HG03108 (cell line): ENCODE results near the gene C1orf174.

Source experiments
- ATAC-seq: cut with Tn5 transposase; IDR thresholded peaks from one replicate; pipeline ENCODE4 v1.9.1; 2021; ENCODE audit warnings: moderate library complexity; ENCODE audit not compliant: unreplicated experiment

The C1orf174 gene

DNA sequence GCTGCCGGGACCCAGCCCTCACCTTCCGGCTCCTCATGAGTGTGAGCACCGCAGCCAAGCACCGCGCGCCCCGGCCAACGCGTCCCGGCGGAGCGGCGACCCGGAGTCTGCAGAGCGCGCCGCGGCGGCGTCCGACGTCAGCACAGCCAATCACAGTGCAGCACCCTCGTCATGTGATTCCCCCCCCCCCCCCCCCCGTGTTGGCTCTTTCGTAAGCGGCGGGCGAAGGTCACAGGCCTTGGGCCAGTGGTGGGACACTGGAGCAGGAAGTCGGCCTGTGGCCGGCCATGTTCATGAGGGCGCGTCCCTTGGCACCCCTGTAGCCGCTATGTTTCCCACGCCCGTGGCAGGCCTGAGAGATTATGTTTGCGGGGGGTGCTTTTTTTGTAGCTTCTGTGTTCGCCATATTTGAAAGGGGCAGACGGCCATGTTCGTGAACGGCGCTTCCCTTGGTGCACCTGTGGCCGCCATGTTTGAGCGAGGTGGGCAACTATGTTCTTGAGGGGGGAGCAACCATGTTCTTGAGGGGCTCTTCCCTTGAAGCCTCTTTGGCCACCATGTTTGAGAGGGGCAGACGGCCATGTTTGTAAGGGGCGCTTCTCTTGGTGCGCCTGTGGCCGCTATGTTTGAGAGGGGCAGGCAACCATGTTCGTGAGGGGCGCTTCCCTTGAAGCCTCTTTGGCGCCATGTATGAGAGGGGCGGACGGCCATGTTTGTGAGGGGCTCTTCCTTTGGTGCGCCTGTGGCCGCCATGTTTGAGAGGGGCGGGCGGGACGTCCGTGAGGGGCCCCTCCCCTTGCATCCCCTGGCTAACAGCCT lies at the start of gene C1orf174:
Gene C1orf174 (minus strand): TSS at position 123 of the 819 bp plus-strand sequence. CDS start 86 bp downstream, at position 37.
- ATAC-seq = peak; percentile 60

DNA sequence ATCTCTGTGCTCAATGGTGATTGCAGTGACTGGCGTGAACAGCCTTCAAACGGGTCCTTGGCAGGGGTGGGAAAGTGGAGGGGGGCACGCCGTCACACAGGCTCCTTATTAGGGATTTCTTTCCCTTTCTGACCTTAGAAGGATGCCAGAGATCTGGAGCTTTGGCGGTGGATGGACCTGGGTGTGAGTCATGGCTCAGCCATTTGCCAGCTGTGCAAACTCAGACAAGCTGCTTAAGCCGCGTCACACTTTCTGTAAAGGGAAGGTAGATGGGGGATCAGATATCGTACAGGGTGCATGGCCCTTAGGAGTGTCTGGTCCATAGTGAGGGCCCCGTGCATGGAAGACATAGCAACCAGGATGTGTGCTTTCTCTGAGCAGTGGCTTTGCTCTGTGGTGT lies 48.3 kb upstream of the C1orf174 start:
- ATAC-seq = no peak

DNA sequence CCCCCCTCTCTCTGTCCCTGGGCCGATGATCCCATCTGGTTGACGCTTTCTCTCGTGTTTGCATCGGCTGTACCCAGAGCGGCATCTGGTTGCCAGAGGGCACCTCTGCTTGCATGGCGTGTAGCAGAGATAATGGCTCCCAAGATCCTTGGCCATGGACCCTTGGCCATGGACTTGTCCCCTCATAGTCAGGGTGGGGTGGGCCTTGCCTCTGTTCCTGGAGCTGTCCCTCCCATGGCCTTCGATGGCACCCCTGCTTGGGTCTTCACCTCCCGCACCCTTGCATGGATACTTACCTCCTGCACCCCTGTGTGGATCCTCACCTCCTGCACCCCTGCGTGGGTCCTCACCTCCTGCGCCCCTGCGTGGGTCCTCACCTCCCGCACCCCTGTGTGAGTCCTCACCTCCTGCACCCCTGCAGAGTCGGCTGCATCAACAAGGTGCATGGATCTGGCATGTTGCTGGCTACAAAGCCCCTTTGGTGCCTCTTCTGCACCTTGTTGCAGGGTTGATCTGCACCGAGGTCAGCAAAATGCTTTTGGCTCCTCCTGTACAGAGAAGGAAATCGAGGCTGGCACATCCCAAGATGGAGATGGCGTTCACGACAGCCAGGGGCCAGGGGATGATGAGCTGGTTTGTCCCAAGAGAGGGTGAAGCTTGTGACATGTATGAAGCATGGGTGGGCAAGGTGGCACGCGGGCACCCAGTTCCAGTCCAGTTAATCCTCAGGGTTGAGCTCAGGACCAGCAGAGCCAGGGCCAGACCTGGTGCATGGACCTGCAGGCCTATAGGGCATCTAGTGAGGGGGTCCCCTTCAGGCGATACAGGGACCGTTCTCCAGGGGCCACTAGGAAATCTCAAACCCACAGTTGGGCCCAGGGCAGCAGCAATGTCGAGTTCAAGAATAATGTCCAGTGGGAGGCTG lies 46.1 kb upstream of the C1orf174 start:
- no peak for ATAC-seq

- no peak for ATAC-seq
These were observed 45.1 kb upstream of the C1orf174 start for GRCh38 chr1:3945222-3945621.

- ATAC-seq = no peak
These were observed 44.6 kb upstream of the C1orf174 start for GRCh38 chr1:3944578-3945125.

GRCh38 chr1:3943806-3944577 lies 43.9 kb upstream of the C1orf174 start:
- no peak for ATAC-seq

- ATAC-seq = no peak
These were observed 43.0 kb upstream of the C1orf174 start for GRCh38 chr1:3943123-3943431.

DNA sequence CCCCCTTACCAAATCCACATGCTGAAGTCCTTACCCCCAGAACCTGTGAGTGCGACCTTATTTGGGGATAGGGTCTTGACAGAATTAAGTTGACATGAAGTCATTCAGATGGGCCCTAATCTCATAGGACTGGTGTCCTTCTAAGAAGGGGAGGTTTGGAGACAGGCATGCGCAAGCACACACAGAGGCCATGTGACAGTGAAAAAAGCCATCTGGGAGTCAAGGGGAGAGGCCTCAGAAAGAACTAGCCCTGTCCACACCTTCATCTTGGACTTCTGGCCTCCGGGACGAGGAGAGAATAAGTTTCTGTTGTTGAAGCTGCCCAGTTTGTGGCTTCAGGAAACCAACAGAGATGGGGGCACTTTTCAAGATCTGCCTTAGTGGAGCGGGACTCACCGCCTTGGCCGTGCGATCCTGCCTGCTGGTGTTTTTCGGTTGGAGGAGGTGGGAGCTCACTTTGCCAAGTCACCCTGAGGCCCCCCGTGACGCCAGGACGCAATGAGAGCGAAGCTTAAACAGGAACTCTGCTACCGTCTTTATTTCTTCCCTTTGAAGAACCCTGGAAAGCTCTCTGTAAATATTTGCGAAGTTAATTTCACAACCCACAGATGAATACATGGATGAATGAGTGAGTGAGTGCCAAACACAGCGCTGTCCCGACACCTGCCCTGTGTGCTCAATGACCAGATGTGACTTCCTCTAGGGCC lies 42.5 kb upstream of the C1orf174 start:
- no peak for ATAC-seq

- no peak for ATAC-seq
These were observed 40.8 kb upstream of the C1orf174 start for GRCh38 chr1:3940754-3941345.

- ATAC-seq = no peak
These were observed 40.1 kb upstream of the C1orf174 start for GRCh38 chr1:3940081-3940753.

DNA sequence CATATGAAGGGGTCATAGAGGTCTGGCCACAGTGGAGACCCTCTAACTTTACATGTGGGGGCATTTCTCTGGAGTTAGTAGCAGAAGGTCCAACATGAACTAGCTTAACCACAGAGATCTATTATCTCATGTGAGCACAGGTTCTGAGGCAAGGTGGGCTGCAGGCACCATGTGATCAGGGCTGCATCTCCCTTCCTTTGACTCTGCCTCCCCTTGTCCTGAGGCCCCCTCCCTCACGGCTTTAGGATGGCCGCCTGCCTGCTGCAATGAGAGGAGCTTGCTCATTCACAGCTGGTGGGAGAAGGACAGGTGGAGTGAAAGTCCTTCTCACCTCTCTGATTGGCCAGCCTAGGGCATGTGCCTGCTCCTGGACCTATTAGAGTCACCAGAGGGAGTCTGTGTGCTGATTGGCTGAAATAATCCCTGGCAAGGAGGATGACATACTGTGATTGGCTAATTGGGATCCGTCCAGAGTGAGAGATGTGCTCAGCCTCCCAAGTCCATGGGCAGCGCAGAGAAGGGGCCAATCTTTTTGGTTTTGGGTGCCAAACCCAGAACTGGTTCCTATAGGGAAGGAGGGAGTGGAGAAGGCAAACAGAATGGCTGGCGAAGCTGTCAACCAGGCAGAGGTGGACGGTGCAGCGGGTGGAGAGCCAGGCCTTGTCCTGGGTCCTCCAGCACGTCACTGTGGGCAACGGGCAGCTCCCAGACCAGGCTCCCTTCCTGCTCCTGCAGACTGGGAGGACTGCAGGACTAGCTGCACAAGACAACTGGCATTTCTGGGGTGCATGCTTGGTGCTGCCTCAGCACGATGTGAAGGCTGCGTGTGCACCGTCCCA lies 39.4 kb upstream of the C1orf174 start:
- ATAC-seq = no peak

- no peak for ATAC-seq
These were observed 32.3 kb upstream of the C1orf174 start for GRCh38 chr1:3932156-3932919.

GRCh38 chr1:3931007-3931912 lies 31.2 kb upstream of the C1orf174 start:
- no peak for ATAC-seq

DNA sequence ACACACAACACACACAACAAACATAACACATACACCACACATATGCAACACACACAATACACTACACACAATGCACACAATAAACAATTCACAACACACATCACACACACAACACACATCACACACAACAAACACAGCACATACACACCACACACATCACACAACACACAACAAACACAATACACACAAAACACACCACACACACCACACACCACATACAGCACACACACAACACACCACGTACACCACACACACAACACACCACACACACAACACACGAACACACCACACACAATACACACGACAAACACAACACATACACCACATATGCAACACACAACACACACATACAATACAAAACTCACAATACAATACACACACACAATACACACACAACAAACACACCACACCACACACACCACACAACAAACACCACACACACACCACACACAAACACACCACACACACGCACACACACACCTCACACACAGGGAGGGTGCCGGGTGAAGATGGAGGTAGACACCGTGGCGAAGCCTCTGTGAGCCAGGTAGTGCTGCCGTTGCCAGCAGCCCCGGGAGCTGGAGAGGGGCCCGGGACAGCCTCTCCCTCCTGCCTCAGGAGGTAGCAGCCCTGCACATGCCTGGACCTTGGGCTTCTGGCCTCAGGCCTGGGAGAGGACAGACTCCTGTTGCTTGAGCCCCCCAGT lies 30.4 kb upstream of the C1orf174 start:
- ATAC-seq = no peak

- ATAC-seq = no peak
These were observed 29.1 kb upstream of the C1orf174 start for GRCh38 chr1:3929126-3929525.

- ATAC-seq = no peak
These were observed 28.5 kb upstream of the C1orf174 start for GRCh38 chr1:3928586-3928985.
